Stomach (tissue), 9 donors: ENCODE results near the gene LCLAT1. TPM values are rescaled to one million over a fixed set of nuclear protein-coding genes. Genes with fewer than 3 reads are reported as not detected.

Experiments
- DNase-seq, 2 donors: peaks; one replicate each; pipeline versions ENCODE4 v3.0.0 to v3.0.0-alpha.2; 2013 to 2019
- H3K27ac ChIP-seq, 5 donors: fragments of 200-600 bp in 4 of 5; sonication (generic) in 4 of 5; one replicate each; pipeline ENCODE4 v1.5.1; 2013 to 2019; ENCODE audit warnings: mild to moderate bottlenecking in 1 of 5, moderate library complexity in 1 of 5
- H3K27me3 ChIP-seq, 3 donors: fragments of 200-600 bp; sonication (generic); one replicate each; pipeline ENCODE4 v1.5.1; 2017 to 2019; ENCODE audit warnings: mixed run types in 1 of 3
- H3K36me3 ChIP-seq, 4 donors: fragments of 200-600 bp; sonication (generic); 1 replicate in 3 of 4; 2 replicates in 1 of 4; pipeline ENCODE4 v1.5.1; 2016 to 2019
- H3K4me1 ChIP-seq, 4 donors: fragments of 200-600 bp; sonication (generic); one replicate each; pipeline ENCODE4 v1.5.1; 2016 to 2019
- H3K4me3 ChIP-seq, 4 donors: fragments of 200-600 bp; sonication (generic) in 3 of 4; one replicate each; pipeline ENCODE4 v1.5.1; 2016 to 2019; ENCODE audit warnings: mild to moderate bottlenecking in 1 of 4
- H3K9me3 ChIP-seq, 4 donors: fragments of 200-600 bp; sonication (generic); one replicate each; pipeline ENCODE4 v1.5.1; 2016 to 2019
- CTCF ChIP-seq, 7 experiments: fragments of 450-650 bp in 4 of 7; fragments of 200-600 bp in 3 of 7; sonication (generic) in 3 of 7; IDR thresholded peaks; one replicate each; pipeline ENCODE4 v1.5.1; 2016 to 2019; ENCODE audit warnings: antibody characterized with exemption in 7 of 7, control low read depth in 2 of 7, mild to moderate bottlenecking in 1 of 7
- EP300 ChIP-seq: sonication (generic); formaldehyde crosslinking; IDR thresholded peaks from one replicate; pipeline ENCODE4 v1.6.1; 2017; ENCODE audit warnings: antibody characterized with exemption
- POLR2A ChIP-seq, 4 donors: fragments of 450-650 bp; IDR thresholded peaks; one replicate each; pipeline ENCODE4 v1.6.1; 2016; ENCODE audit warnings: antibody characterized with exemption in 4 of 4, control low read depth in 2 of 4, mild to moderate bottlenecking in 1 of 4, moderate library complexity in 1 of 4
- POLR2AphosphoS5 ChIP-seq, 3 donors: sonication (generic); formaldehyde crosslinking; IDR thresholded peaks; one replicate each; pipeline ENCODE4 v1.6.1; 2016; ENCODE audit warnings: antibody characterized with exemption in 3 of 3
- WGBS, 5 donors: extraction: QIAGEN DNeasy Blood & Tissue Kit in 3 of 5; methylation state at CpG; one replicate each; pipeline versions ENCODE4 v1.1.5 to v1.1.7; 2013 to 2018; 5-methylcytosine and 5-hydroxymethylcytosine counted together
- intact Hi-C: fragments of 100-400 bp; cut with DNase I; formaldehyde crosslinking; loops from one replicate; pipeline ENCODE4 v1.15.1; 2023; ENCODE audit warnings: low total_unique reads
- polyA plus RNA-seq, 3 donors: library from polyadenylated mRNA; stranded (reverse); fragments of 200-250 nt; gene quantifications; one replicate each; pipeline ENCODE4 v1.2.3, GENCODE V29; 2013
- total RNA-seq, 5 donors: library from RNA; depleted of rRNA; stranded (reverse); fragments of >200 nt; gene quantifications; one replicate each; pipeline versions ENCODE4 v1.1.0 to v1.2.3, GENCODE V29; 2014 to 2016
- donor health status: healthy with polysubstance abuse.
- donor health status: Bipolar disorder and iron deficiency.
- donor health status: healthy.

LCLAT1 gene
- total and polyA plus RNA-seq, 8 donors: 0.76 to 51.3 (median 12.5) TPM

GRCh38 chr2:30684516-30684915 is 237.5 kb downstream of the LCLAT1 start:
- Histone ChIP-seq H3K36me3 (no peaks in the 10 kb centered on the region), H3K27me3 (no peaks in the 10 kb centered on the region), H3K4me3 (no peak overlapping the region), H3K27ac (no peak overlapping the region), H3K9me3 (no peaks in the 10 kb centered on the region), H3K4me1 (peaks cover 0 to 27% (median 3%) of the 10 kb centered on the region in 4 donors)
- intact Hi-C loops: no loop called here
- DNase-seq: no peak
- WGBS, 5 donors: 83 to 90% (median 85%) methylated on average over 5 of the region's 5 CpGs
- TF ChIP-seq EP300 (no peak), POLR2A (IDR thresholded peaks at IDR 0.05) (no peak), POLR2AphosphoS5 (IDR thresholded peaks at IDR 0.05) (no peak), CTCF (IDR thresholded peaks at IDR 0.05) (no peak)

GRCh38 chr2:30684996-30685395 is 237.9 kb downstream of the LCLAT1 start:
- Histone ChIP-seq H3K4me1 (peaks cover 0 to 31% (median 6%) of the 10 kb centered on the region in 4 donors), H3K4me3 (no peak overlapping the region), H3K27ac (no peak overlapping the region), H3K9me3 (no peaks in the 10 kb centered on the region), H3K27me3 (no peaks in the 10 kb centered on the region), H3K36me3 (no peaks in the 10 kb centered on the region)
- WGBS, 5 donors: 81 to 98% (median 94%) methylated on average over 2 to 3 of the region's 3 CpGs
- intact Hi-C loops: no loop called here
- TF ChIP-seq POLR2A (IDR thresholded peaks at IDR 0.05): no peak
- TF ChIP-seq CTCF (IDR thresholded peaks at IDR 0.05): no peak
- TF ChIP-seq POLR2AphosphoS5 (IDR thresholded peaks at IDR 0.05): no peak
- no peak for TF ChIP-seq EP300
- DNase-seq: no peak

GRCh38 chr2:30686000-30686399 is 239.0 kb downstream of the LCLAT1 start:
- 61 to 94% (median 69%) methylated on average over 2 of the region's 2 CpGs for WGBS, 5 donors
- H3K27ac ChIP-seq: no peak overlapping the region
- H3K36me3 ChIP-seq: no peaks in the 10 kb centered on the region
- DNase-seq: peak in 1 of 2 donors; percentile 60
- TF ChIP-seq EP300 (no peak), CTCF (IDR thresholded peaks at IDR 0.05) (peak in 1 of 7 experiments; percentile 15)
- no peak overlapping the region for H3K4me3 ChIP-seq
- no peaks in the 10 kb centered on the region for H3K9me3 ChIP-seq
- no peaks in the 10 kb centered on the region for H3K27me3 ChIP-seq
- intact Hi-C loops: no loop called here
- H3K4me1 ChIP-seq: peaks cover 0 to 37% (median 6%) of the 10 kb centered on the region in 4 donors

GRCh38 chr2:30686669-30687068 is 239.6 kb downstream of the LCLAT1 start:
- H3K4me3 ChIP-seq: no peak overlapping the region
- H3K27ac ChIP-seq: no peak overlapping the region
- no peak for TF ChIP-seq POLR2AphosphoS5 (IDR thresholded peaks at IDR 0.05)
- TF ChIP-seq CTCF (IDR thresholded peaks at IDR 0.05): no peak
- TF ChIP-seq EP300: no peak
- TF ChIP-seq POLR2A (IDR thresholded peaks at IDR 0.05): no peak
- no peaks in the 10 kb centered on the region for H3K36me3 ChIP-seq
- H3K4me1 ChIP-seq: peaks cover 0 to 37% (median 6%) of the 10 kb centered on the region in 4 donors
- DNase-seq: no peak
- no peaks in the 10 kb centered on the region for H3K9me3 ChIP-seq
- 43 to 68% (median 45%) methylated on average over 4 of the region's 4 CpGs for WGBS, 5 donors
- intact Hi-C loops: no loop called here
- no peaks in the 10 kb centered on the region for H3K27me3 ChIP-seq
